Brain microvascular endothelial cell (primary cell): Measurements from ENCODE around the gene FADS1.

ENCODE experiments used
- DNase-seq: peaks from one replicate; pipeline ENCODE4 v3.0.0-alpha.2; 2020
- H3K27ac ChIP-seq: fragments of 250-450 bp; sonication (Bioruptor Pico); 2 replicates; pipeline ENCODE4 v1.5.1; 2020; ENCODE audit warnings: mild to moderate bottlenecking, moderate library complexity
- H3K27me3 ChIP-seq: fragments of 250-450 bp; sonication (Bioruptor Pico); replicated peaks from 2 replicates; pipeline ENCODE4 v1.5.1; 2020; ENCODE audit warnings: mild to moderate bottlenecking
- H3K36me3 ChIP-seq: fragments of 250-450 bp; sonication (Bioruptor Pico); replicated peaks from 2 replicates; pipeline ENCODE4 v1.5.1; 2020; ENCODE audit warnings: mild to moderate bottlenecking
- H3K4me3 ChIP-seq: 2 replicates; pipeline ENCODE4 v1.5.1; 2011; ENCODE audit warnings: low read depth, mild to moderate bottlenecking, control low read depth, low read length, moderate library complexity
- CTCF ChIP-seq: IDR thresholded peaks from 2 replicates; pipeline ENCODE4 v1.5.1; 2011; ENCODE audit warnings: low read depth, mild to moderate bottlenecking, moderate library complexity, low read length, control low read depth, inconsistent platforms; ENCODE audit errors: missing control alignments
- in situ Hi-C: cut with HindIII; loops from 2 replicates; pipeline ENCODE4 v1.10.0; 2017; ENCODE audit warnings: low sequenced_read_pairs, low pct_ligation_motif_present

FADS1 gene

GRCh38 chr11:61799665-61800284 lies 17.0 kb downstream of the FADS1 start:
- in situ Hi-C loops, result no loop called here
- Histone ChIP-seq H3K27ac (no peak overlapping the region), H3K36me3 (peaks cover 22% of the 10 kb centered on the region), H3K27me3 (no peaks in the 10 kb centered on the region), H3K4me3 (no peak overlapping the region)
- no peak for TF ChIP-seq CTCF
- DNase-seq, result no peak

- peaks cover 9% of the 10 kb centered on the region for H3K36me3 ChIP-seq
- DNase-seq, result peak; percentile 82
- no peaks in the 10 kb centered on the region for H3K27me3 ChIP-seq
- TF ChIP-seq CTCF, result peak; percentile 83
- in situ Hi-C loops, result no loop called here
- no peak overlapping the region for H3K4me3 ChIP-seq
- H3K27ac ChIP-seq, result no peak overlapping the region
Measured at GRCh38 chr11:61797263-61797944, 19.4 kb downstream of the FADS1 start.

GRCh38 chr11:61795876-61796526 lies 20.8 kb downstream of the FADS1 start:
- no peaks in the 10 kb centered on the region for H3K27me3 ChIP-seq
- no peak overlapping the region for H3K4me3 ChIP-seq
- no peak for DNase-seq
- no peak overlapping the region for H3K27ac ChIP-seq
- in situ Hi-C loops, result no loop called here
- TF ChIP-seq CTCF, result no peak
- H3K36me3 ChIP-seq, result no peaks in the 10 kb centered on the region

GRCh38 chr11:61795459-61795858 lies 21.3 kb downstream of the FADS1 start:
- in situ Hi-C loops, result no loop called here

GRCh38 chr11:61794579-61794978 lies 22.2 kb downstream of the FADS1 start:
- no peaks in the 10 kb centered on the region for H3K27me3 ChIP-seq
- in situ Hi-C loops, result no loop called here
- no peak for TF ChIP-seq CTCF
- peaks cover 7% of the 10 kb centered on the region for H3K36me3 ChIP-seq
- H3K4me3 ChIP-seq, result no peak overlapping the region
- no peak overlapping the region for H3K27ac ChIP-seq
- DNase-seq, result no peak

More at GRCh38 chr11:61795459-61795858, 21.3 kb downstream of the FADS1 start:
- Histone ChIP-seq H3K27me3 (no peaks in the 10 kb centered on the region), H3K36me3 (no peaks in the 10 kb centered on the region), H3K4me3 (no peak overlapping the region), H3K27ac (no peak overlapping the region)
- no peak for TF ChIP-seq CTCF
- DNase-seq, result no peak
